ENCODE data around the gene MAD1L1.

DNA sequence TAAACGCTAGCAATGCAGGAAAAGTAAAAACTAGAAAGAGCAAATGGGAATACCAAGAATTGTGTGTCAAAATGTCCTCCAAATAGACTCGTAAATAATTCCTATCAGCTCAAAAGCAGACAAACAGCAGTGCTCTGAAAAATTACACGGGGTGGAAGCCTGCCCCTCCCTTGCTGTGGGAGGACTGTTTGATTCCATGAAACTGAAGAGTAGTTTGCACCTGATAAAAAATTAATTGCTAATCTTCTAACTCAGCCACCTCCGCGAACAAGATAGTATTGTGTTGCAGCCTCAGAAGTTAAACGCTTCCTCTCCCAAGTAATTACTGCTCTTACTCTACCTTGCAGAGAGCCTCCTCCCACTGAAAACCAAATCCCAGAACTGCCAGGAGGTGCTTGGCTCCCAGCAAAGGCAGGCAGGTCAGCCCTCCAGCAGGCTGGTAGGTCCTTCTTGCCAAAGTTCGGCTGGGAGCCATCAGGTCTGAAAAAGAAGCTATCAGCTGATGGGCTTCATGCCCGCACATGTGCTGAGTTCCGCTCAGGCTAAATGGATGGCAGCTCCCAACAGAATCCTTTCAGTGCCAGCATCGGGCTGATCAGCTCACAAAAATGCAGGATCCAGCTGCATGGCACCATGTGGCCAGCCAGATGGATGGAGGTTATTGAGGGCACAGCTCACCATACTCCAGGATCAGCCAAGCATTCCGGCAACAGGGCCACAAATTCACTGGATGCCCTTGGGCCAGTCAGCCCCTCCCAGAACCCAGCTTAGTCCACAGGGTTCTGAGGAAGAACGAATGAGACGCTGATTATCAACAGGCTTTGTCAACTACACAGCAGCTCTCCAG is 37.1 kb downstream of the MAD1L1 start:
- TF ChIP-seq GATA2 (IDR thresholded peaks at IDR 0.05; ENCODE audit: low read depth, low read length) (no peak), GATA3 (IDR thresholded peaks at IDR 0.05; ENCODE audit: low read depth, low read length) (no peak)
